ENCODE data around the gene IL1RL2. TPM values are rescaled to one million over a fixed set of nuclear protein-coding genes. Genes with fewer than 3 reads are reported as not detected.
A peak's percentile ranks its signal among the peaks of the same experiment; 100 is the strongest.

The IL1RL2 gene
- total RNA-seq, 1 experiment from 2014 or later, result not detected

DNA sequence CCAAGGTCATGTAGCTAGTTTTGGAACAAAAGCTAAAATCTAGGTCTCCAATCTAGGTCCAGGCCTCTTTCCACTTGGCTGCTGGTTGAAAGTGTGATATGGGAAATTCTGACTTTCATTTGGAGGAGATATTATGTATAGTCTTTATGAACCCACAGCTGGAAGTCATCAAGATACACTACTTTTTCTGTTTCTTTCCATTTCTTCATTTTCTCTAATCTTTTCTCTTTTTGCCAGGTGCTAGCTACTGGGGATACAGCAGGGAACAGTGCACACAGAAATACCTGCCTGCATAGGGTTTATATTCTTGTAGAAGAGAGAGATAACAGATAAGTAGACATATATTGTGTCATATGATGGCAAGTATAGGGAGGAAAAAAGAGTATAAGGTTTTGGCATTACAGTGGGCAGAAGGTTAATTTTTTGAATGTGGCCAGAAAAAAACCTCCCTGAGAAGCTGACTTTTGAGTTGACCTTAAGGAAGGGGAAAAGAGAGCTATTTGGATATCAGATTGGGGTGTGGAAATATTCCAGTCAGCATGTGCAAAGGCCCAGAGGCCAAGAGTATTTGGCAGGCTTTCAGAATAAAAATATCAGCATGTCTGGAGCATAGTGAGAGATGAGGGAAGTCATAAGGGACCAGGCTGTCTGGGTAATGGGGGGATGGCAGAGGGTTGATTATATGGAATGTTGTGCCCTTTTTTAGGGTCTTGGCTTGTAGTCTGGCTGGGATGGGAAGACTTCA, 28.6 kb upstream of the IL1RL2 start:
- no peak for DNase-seq (ENCODE audit: low read depth)

DNA sequence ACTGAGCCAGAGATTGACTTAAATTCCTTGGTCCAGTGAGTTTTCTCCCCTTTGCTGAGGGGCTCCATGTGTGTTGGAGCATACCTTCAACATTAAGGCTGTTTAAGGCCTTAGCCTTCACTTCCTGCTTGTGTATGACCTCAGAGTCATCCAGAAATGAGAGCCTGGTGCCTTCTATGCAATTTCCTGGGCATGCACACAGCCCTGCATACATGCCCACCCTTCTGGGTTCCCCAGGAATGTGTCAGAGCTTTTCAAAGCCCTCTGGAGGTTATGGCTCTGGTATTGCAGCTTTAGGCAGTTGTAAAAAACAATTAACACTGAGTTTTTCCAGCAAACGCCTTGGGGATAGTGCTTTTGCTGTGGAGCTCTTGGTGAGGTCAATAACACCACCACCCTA, 27.5 kb upstream of the IL1RL2 start:
- peak; percentile 57 for DNase-seq (ENCODE audit: low read depth)

DNA sequence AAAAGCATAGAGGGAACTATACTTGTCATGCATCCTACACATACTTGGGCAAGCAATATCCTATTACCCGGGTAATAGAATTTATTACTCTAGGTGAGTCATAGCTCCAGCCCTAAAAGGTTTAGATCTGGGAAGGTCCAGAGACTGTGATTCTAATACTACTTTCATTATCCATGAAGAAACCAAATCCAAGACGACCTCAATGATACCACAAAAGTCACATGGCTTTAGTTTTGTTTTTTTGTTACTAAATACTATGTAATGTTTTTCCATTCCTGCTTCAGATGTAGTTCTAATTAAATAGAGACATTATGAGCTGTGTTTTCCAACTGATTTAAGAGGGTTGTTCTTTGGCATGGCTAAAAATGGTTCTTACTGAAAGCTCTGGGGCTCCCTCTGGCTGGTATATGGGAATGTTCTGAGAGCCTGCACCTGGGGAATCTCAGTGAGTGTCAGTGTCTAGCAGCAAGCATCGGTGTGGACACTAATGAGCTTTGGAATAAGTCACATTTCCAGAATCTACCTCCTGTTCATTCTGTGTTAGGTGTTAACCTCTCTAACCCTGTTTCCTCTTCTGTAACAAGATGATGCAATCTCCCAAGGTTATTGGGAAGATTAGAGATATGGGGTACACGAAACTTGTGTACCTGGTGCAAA, 20.5 kb upstream of the IL1RL2 start:
- peak; percentile 48 for DNase-seq (ENCODE audit: low read depth)

DNA sequence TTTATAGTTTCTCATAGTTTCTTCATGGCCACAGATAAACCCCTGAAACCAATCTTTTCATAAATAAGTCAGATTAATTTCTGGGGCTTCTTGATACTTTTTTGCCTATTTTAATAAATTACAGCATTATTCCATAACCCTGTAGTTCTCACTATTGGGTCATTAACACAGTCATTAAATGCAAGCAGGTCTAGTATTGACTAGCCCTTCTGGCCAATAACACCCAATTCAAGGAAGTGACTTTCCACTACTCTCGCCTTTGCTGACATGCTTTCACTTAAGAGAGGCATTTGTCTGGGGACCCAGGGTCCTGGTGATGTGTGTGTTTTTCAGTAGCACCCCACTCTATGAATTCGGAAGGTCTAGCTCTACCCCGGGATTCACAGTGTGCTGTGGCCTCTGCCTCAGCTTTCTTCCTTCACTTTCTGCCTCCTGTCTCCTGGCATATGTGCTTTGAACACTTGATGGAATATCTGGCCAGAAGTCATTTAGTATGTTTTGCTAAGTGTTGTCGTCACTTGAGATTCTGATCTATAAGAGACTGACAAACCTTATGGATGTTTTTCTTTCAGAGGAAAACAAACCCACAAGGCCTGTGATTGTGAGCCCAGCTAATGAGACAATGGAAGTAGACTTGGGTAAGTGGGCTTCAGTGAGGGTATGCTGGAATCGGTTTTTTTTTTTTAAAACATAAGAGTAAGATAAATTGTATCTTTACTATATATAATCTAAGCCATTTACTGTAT, 18.6 kb upstream of the IL1RL2 start:
- no peak for DNase-seq (ENCODE audit: low read depth)

DNA sequence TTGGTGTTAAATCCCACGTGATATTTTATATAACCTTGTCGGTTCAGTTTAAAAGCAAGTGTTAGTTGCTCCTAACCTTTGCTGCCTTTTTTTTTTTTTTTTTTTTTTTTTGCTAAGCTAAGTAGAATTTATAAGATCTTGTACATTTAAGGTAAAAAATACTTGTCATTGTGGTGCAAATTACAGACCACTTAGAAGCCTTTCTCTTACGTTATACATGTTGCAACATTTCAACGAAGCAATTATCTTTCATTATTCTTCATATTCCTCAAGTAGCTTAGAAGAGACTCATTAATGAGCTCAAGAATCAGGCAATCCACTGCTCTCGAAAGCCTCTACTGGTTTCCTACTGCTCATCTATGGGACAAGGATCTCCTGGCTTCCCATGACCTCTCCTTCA, 14.9 kb upstream of the IL1RL2 start:
- no peak for DNase-seq (ENCODE audit: low read depth)

DNA sequence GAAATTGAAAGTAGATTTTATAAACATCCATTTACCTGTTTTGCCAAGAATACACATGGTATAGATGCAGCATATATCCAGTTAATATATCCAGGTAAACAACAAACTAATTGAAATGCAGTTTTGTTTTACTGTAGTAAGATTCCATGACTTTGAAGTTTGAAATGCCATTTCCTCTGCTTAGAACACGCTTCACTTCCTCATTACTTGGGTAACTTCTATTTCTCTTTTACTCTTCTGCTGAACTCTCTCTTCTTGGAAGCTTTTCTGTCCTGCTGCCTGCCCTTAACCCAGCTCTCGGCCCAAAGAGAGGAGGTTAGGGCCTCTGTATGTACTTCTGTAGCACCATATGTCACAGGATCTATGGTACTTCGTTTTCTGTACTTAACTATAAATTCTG, 14.1 kb upstream of the IL1RL2 start:
- DNase-seq (ENCODE audit: low read depth), result no peak

DNA sequence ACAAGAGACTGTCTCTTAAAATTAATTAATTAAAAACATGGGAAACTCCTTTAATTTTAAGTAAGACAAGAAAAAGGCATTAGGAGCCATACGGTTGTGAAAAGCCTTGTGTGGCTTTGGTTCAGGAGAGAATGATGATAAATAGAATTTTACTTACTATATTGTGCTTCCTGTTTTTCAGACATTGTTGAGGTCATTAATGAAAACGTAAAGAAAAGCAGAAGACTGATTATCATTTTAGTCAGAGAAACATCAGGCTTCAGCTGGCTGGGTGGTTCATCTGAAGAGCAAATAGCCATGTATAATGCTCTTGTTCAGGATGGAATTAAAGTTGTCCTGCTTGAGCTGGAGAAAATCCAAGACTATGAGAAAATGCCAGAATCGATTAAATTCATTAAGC, 10.7 kb upstream of the IL1RL2 start:
- DNase-seq (ENCODE audit: low read depth), result no peak

DNA sequence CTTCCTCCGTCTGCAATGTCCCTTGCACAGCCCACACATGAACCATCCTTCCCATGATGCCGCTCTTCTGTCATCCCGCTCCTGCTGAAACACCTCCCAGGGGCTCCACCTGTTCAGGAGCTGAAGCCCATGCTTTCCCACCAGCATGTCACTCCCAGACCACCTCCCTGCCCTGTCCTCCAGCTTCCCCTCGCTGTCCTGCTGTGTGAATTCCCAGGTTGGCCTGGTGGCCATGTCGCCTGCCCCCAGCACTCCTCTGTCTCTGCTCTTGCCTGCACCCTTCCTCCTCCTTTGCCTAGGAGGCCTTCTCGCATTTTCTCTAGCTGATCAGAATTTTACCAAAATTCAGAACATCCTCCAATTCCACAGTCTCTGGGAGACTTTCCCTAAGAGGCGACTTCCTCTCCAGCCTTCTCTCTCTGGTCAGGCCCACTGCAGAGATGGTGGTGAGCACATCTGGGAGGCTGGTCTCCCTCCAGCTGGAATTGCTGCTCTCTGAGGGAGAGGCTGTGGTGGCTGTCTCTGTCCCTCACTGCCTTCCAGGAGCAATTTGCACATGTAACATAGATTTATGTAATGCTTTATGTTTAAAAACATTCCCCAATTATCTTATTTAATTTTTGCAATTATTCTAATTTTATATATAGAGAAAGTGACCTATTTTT, 8.9 kb upstream of the IL1RL2 start:
- DNase-seq (ENCODE audit: low read depth), result no peak

DNA sequence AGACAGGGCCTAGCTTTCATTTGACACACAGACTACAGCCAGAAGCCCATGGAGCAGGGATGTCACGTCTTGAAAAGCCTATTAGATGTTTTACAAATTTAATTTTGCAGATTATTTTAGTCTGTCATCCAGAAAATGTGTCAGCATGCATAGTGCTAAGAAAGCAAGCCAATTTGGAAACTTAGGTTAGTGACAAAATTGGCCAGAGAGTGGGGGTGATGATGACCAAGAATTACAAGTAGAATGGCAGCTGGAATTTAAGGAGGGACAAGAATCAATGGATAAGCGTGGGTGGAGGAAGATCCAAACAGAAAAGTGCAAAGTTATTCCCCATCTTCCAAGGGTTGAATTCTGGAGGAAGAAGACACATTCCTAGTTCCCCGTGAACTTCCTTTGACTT, 7.8 kb upstream of the IL1RL2 start:
- DNase-seq (ENCODE audit: low read depth), result no peak

DNA sequence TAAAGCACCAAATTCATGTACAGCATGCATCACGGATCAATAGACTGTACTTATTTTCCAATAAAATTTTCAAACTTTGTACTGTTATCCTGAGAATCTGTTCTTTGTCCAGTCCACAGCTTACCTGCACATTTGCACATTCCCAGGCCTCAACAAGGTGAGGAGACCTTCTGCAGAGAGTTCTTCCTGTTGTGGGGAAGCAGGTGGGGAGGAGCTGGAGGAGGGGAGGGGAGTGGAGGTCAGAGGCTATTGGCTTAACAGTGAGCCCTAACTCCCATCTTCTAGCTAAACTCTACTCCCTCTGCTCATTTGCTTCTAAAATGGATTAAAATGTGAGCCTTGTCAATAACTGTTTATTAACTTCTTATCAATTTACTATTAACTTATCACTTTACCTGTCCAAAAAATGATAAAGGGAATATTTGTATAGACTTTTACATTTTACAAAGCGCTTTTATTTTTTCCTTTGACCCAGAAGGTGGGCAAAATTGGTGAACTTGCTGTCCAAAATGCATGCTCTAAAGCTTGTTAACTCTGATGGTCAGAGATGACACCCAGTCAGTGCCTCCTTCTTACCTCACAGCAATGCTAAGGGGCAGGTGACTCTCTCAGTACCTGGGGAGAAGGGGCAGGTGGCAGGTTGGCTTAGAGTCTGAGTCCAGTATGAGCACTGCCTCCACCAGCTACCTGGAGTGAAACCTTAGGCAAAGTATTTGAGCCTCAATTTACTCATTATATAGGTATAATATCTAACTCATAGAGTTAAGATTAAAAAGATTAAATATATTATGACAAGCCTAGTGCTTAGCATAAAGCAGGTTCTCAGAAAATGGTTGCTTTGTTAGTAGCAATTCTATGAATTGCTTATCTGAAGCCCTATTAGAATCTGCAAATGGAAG, 6.8 kb upstream of the IL1RL2 start:
- no peak for DNase-seq (ENCODE audit: low read depth)

DNA sequence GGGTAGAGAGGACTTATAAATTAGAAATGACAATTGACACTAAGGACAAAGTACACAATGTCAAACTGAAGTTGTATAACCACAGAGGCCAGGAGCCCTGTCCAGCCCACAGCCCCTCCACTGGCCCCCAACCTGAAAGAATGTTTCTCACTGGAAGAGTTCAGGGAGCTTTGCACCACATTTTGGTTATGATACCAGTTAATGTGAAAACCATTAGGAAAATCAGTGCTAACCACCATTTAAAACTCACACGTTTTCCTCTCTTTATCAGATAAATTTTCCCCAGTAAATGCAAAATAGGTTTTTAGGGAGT, 6.2 kb upstream of the IL1RL2 start:
- DNase-seq (ENCODE audit: low read depth), result no peak

DNA sequence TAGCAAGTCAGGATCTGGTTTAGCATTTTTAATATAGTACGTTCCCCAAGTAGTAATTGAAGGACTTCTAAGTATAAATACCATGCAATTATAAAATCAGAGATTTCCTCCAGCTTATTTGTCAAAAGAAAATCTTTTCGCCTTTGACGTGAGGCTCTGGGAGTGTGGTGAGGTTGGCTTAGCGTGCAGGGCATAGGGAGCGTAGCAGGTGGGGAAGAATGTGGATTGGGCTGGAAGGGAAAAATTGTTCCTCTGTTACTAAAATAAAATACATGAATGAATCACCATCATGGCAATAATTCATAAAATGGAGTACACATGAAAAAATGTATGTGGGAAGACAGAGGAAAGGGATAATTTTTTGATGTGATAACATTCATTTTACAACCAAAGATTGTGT, 5.4 kb upstream of the IL1RL2 start:
- DNase-seq (ENCODE audit: low read depth), result no peak

DNA sequence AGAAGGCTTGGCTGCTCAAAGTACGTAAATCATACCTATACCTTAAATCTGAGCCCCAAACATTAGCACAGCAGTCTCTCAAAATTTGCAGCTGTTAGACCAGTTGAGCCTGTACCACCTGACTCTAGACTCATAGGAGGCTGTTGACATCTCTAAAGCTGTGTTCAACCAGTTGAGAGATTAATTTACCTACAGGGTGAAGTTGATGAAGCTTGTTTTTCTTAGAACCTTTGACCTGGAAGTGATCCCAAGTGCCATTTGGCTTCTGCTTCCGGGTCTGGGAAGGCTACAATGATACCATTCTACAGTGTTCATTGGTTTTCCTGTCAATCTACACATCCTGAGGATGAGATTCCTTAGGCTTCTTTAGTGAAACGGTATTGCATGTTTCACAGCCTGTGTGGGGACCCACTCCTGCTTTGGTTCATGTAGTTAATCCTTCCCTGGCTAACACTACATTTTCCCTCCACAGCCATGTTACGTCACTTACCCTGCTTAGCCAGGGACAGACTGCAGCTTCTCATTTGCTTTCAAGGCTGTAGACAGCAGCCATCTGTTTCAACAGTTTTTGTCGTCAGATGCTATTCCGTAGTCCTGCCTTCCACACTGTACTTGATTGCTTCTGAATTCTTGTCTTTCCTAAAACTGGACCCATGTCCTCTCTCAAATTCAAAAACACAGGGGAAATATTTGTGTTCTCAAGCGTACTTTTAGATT, 4.7 kb upstream of the IL1RL2 start:
- no peak for DNase-seq (ENCODE audit: low read depth)

DNA sequence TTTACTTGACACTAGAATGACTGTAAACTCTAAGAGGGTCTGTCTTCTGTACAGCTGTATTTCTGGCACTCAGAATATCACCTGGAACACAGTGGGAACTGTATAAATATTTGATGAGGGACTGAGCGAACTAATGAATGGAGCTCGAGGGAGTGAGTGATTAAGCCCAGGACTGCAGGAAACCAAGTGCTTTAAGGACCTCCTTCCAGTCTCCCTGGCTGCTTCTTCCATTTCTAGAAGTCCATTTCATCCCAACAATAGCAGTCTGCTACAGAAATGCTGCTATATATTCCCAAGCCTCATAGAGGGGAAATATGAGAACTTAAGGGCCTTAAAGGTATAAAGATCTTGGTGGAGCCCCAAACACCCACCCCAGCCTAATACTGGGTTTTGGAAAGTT, 2.8 kb upstream of the IL1RL2 start:
- DNase-seq (ENCODE audit: low read depth), result no peak

DNA sequence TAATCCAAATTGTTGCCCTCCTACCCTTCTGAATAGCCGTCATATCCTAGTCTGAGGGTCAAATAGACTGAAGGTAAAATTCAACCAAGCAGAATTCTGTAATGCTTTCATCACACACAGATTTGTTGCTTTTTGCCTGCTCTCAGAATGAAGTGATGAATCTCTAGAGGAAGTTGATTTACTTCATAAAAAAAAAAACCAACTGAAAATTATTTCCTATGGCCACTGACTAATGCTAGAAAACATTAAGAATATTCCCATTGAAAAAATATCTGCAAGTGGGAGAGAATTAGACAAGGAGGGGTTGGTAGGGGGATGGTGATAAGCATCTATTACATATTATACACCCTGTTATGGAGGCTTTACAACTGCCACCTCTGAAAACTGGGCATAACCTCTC, 2.3 kb upstream of the IL1RL2 start:
- no peak for DNase-seq (ENCODE audit: low read depth)

DNA sequence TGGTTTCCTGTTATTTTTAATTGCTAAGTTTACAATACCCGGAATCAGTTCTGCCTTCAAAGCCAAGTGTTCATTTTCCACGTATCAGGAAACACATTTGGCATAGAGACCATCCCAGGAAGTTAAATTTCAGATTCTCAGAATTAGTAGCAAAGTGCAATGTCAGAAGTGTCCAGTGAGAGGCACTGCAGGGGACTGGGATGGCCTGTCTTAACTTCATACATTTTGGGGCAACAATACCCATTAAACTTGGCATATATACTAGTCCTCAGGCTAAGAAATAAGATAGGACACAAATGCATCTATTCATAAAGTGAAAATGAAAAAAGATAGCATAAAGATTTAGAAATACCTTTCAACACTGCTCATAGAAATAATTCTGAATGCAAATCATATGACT, 1.5 kb upstream of the IL1RL2 start:
- peak; percentile 14 for DNase-seq (ENCODE audit: low read depth)

DNA sequence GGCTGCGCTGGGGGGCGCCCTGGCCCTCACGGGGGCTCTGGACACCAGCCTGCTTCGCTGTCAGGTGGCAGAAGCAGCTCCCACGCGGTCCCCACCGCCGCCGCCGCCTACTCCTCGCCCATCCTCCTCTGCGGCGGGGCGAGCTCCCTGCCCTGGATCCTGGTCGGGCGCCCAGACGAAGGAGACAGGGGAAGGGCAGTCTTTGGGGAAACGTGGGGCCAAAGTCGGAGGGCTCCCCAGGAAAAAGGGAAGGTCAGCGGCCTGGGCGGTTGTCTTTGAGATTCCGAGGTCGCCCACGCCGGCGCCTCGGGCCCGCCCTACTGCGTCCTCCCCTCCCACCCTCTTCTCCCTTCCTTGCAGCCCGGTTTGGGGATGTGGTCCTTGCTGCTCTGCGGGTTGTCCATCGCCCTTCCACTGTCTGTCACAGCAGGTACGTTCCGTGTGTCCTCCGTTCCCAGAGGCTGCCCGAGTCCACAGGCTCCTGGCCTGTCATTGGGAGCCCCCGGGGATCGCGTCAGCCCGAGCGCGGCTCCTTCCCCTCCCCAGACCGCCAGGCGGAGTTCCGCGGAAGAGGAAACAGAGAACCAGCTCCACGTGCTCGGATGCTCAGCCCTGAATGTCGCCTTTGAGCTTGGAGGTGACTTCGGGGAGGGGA, 800 bp downstream of the IL1RL2 start:
- DNase-seq (ENCODE audit: low read depth), result no peak

DNA sequence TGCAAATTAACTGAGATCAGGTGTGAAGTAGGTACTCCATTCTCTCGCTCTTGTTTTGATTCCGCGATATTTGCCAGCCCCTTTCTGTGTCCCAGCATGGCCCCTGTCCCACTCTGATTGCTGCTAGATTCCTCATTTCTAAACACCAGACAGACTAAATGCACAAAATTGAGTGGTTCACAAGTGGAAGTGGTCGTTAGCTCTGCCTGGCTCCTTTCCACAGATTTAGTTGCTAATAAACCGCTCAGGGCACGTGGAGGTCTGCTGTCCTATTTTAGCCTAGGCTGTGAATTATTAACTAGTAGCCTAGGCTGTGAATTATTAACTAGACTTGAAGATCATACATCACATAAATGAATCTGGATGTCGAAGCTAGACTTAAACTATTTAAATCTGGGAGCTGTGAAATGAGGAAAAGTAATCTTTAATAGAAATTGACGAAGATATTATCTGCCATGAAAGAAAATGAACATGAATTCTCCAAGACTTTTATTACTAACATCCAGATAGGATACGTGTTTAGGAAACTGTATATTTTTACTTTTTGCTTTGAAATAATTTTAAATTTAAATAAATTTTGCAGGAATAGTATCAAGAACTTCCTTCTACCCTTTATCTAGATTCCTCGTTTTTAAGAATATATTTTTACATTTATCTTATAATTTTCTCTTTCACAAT, 3.7 kb downstream of the IL1RL2 start:
- DNase-seq (ENCODE audit: low read depth), result no peak

DNA sequence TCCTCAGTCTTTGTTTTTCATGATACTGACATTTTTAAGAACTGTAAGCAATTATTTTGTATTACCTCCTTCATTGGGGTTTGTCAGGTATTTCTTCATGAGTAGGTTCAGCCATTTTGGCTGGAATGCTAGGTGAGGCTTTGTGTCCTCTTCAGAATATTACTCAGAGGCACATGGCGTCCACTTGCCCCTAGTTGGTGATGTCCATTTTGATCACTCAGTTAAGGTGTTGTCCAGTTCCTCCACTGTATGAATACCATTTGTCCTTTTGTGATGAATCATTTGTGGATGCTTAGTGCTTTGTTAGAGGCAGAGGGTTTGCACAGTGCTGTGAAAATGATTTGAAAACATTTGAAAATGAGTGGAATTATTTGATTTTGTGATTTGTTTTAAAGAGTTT, 4.7 kb downstream of the IL1RL2 start:
- no peak for DNase-seq (ENCODE audit: low read depth)

Measured in HT1080 (cell line).